IMR-90 (cell line): Measurements from ENCODE around the gene FAM219A. TPM values are rescaled to one million over a fixed set of nuclear protein-coding genes. Genes with fewer than 3 reads are reported as not detected.

Source experiments
- ATAC-seq: fragments of 200-7000 bp; cut with Tn5 transposase; 2 replicates; pipeline ENCODE4 v1.9.1; 2020; ENCODE audit warnings: low read depth, mild to moderate bottlenecking, moderate library complexity
- BruUV-seq: library from RNA; stranded (reverse); fragments of 400-500 nt; replicated peaks from 2 replicates; lab custom pipeline; 2021; lab: Mats Ljungman, UMichigan
- CTCF ChIA-PET: fragments of 300-600 bp; formaldehyde crosslinking; extraction: SDS; loops from one replicate; lab custom pipeline; 2021; ENCODE audit warnings: antibody characterized with exemption; lab: Yijun Ruan, JAX
- POLR2A ChIA-PET: fragments of 300-600 bp; sonication (Branson Sonifier 250); formaldehyde crosslinking; loops from one replicate; lab custom pipeline; 2022; ENCODE audit warnings: antibody characterized with exemption; ENCODE audit not compliant: unreplicated experiment; lab: Charles Lee
- DNase-seq: peaks from one replicate; pipeline ENCODE4 v3.0.0; 2013
- H2AFZ ChIP-seq: replicated peaks from 2 replicates; pipeline ENCODE3; 2013; ENCODE audit warnings: low read length, mild to moderate bottlenecking; ENCODE audit not compliant: poor library complexity
- H2AK5ac ChIP-seq: 2 replicates; pipeline ENCODE4 v1.6.1; 2013; ENCODE audit warnings: low read depth, low read length, inconsistent platforms
- H2AK9ac ChIP-seq: replicated peaks from 2 replicates; pipeline ENCODE3; 2013; ENCODE audit warnings: mild to moderate bottlenecking, low read depth, low read length, moderate library complexity; ENCODE audit not compliant: poor library complexity
- H2BK120ac ChIP-seq: 2 replicates; pipeline ENCODE4 v1.6.1; 2013; ENCODE audit warnings: low read depth, low read length, inconsistent platforms
- H2BK15ac ChIP-seq: 3 replicates; pipeline ENCODE4 v1.6.1; 2013; ENCODE audit warnings: low read depth, low read length, inconsistent platforms
- H2BK20ac ChIP-seq: 2 replicates; pipeline ENCODE4 v1.6.1; 2013; ENCODE audit warnings: low read depth, mild to moderate bottlenecking, inconsistent platforms, low read length, moderate library complexity
- H2BK5ac ChIP-seq: 2 replicates; pipeline ENCODE4 v1.6.1; 2013; ENCODE audit warnings: mild to moderate bottlenecking, low read depth, low read length, inconsistent platforms; ENCODE audit not compliant: poor library complexity, severe bottlenecking
- H3K14ac ChIP-seq: replicated peaks from 2 replicates; pipeline ENCODE4 v1.6.1; 2013; ENCODE audit warnings: low read depth, low read length, inconsistent platforms
- H3K18ac ChIP-seq: 2 replicates; pipeline ENCODE4 v1.6.1; 2013; ENCODE audit warnings: low read depth, low read length, control low read depth
- H3K23ac ChIP-seq: 2 replicates; pipeline ENCODE4 v1.6.1; 2013; ENCODE audit warnings: low read depth, low read length, inconsistent platforms
- H3K27ac ChIP-seq: 2 replicates; pipeline ENCODE4 v1.5.1; 2013; ENCODE audit warnings: mild to moderate bottlenecking, control low read depth, low read length; ENCODE audit not compliant: insufficient read depth
- H3K27me3 ChIP-seq: 2 replicates; pipeline ENCODE4 v1.6.1; 2013; ENCODE audit warnings: low read length; ENCODE audit not compliant: control insufficient read depth, insufficient read depth
- H3K36me3 ChIP-seq: 2 replicates; pipeline ENCODE4 v1.6.1; 2013; ENCODE audit warnings: low read length, mixed read lengths; ENCODE audit not compliant: control insufficient read depth, insufficient read depth
- H3K4ac ChIP-seq: 2 replicates; pipeline ENCODE4 v1.6.1; 2013; ENCODE audit warnings: low read depth, low read length, inconsistent platforms
- H3K4me1 ChIP-seq: 2 replicates; pipeline ENCODE4 v1.6.1; 2013; ENCODE audit warnings: low read length, mixed read lengths; ENCODE audit not compliant: control insufficient read depth, insufficient read depth
- H3K4me2 ChIP-seq: 2 replicates; pipeline ENCODE4 v1.6.1; 2013; ENCODE audit warnings: low read depth, mild to moderate bottlenecking, control low read depth, low read length, moderate library complexity
- H3K4me3 ChIP-seq: 2 replicates; pipeline ENCODE4 v1.5.1; 2013; ENCODE audit warnings: low read depth, mild to moderate bottlenecking, control low read depth, low read length, moderate library complexity; ENCODE audit not compliant: insufficient read depth
- H3K56ac ChIP-seq: 2 replicates; pipeline ENCODE4 v1.6.1; 2013; ENCODE audit warnings: low read length, inconsistent platforms; ENCODE audit not compliant: insufficient read depth; ENCODE audit errors: extremely low read depth
- H3K79me1 ChIP-seq, 2 experiments: 2 replicates each; pipeline ENCODE4 v1.6.1; 2013; ENCODE audit warnings: low read length in 2 of 2, inconsistent platforms in 1 of 2, low read depth in 1 of 2
- H3K9ac ChIP-seq: 2 replicates; pipeline ENCODE4 v1.6.1; 2013; ENCODE audit warnings: low read depth, low read length, control low read depth
- H3K9me1 ChIP-seq: 2 replicates; pipeline ENCODE4 v1.6.1; 2013; ENCODE audit warnings: low read length, inconsistent platforms; ENCODE audit not compliant: insufficient read depth
- H3K9me3 ChIP-seq: 2 replicates; pipeline ENCODE4 v1.6.1; 2013; ENCODE audit warnings: low read length; ENCODE audit not compliant: control insufficient read depth, insufficient read depth
- H4K20me1 ChIP-seq: 2 replicates; pipeline ENCODE4 v1.6.1; 2013; ENCODE audit warnings: low read length, inconsistent platforms; ENCODE audit not compliant: insufficient read depth
- H4K5ac ChIP-seq: 2 replicates; pipeline ENCODE4 v1.6.1; 2013; ENCODE audit warnings: mild to moderate bottlenecking, low read depth, low read length, control low read depth
- H4K8ac ChIP-seq, 2 experiments: 2 replicates each; pipeline ENCODE4 v1.6.1; 2013; ENCODE audit warnings: low read depth in 2 of 2, low read length in 2 of 2, control low read depth in 1 of 2, inconsistent platforms in 1 of 2
- H4K91ac ChIP-seq: 2 replicates; pipeline ENCODE4 v1.6.1; 2013; ENCODE audit warnings: low read depth, low read length, inconsistent platforms; ENCODE audit not compliant: insufficient read depth
- CEBPB ChIP-seq: IDR thresholded peaks from 2 replicates; pipeline ENCODE4 v1.6.1; 2012; ENCODE audit warnings: low read depth, low read length, improper control_type of control experiment
- CHD1 ChIP-seq: IDR thresholded peaks from 2 replicates; pipeline ENCODE4 v1.6.1; 2012; ENCODE audit warnings: low read depth, low read length, improper control_type of control experiment
- MAFK ChIP-seq: IDR thresholded peaks from 2 replicates; pipeline ENCODE4 v1.6.1; 2012; ENCODE audit warnings: low read depth, low read length, improper control_type of control experiment
- MAZ ChIP-seq: IDR thresholded peaks from 2 replicates; pipeline ENCODE4 v1.6.1; 2012; ENCODE audit warnings: low read depth, mild to moderate bottlenecking, low read length, improper control_type of control experiment, moderate library complexity, borderline replicate concordance
- RFX5 ChIP-seq: IDR thresholded peaks from 2 replicates; pipeline ENCODE4 v1.8.0; 2012; ENCODE audit warnings: low read depth, mild to moderate bottlenecking, low read length, moderate library complexity
- SMC3 ChIP-seq: fragments of 150-350 bp; IDR thresholded peaks from 2 replicates; pipeline ENCODE4 v1.6.1; 2016; ENCODE audit warnings: low read depth, mild to moderate bottlenecking, antibody characterized with exemption, low read length, moderate library complexity
- WGBS, 2 experiments: methylation state at CpG; one replicate each; pipeline versions ENCODE4 v1.1.5 to v1.1.7; 2013; ENCODE audit warnings: missing lambda C conversion rate in 2 of 2; ENCODE audit not compliant: insufficient read length in 1 of 2; ENCODE audit errors: extremely low coverage in 2 of 2; 5-methylcytosine and 5-hydroxymethylcytosine counted together
- dilution Hi-C: fragments of 300-500 bp; cut with HindIII; formaldehyde crosslinking; loops from one replicate; pipeline ENCODE4 v1.14.3; 2018; ENCODE audit warnings: low sequenced_read_pairs; ENCODE audit not compliant: unreplicated experiment
- in situ Hi-C: fragments of 300-500 bp; cut with MboI; formaldehyde crosslinking; loops from 3 replicates; pipeline ENCODE4 v1.14.3; 2019; ENCODE audit warnings: low sequenced_read_pairs, inconsistent platforms, mixed read lengths
- intact Hi-C: fragments of 100-400 bp; cut with micrococcal nuclease; formaldehyde crosslinking; loops from 2 replicates; pipeline ENCODE4 v1.10.0; 2022
- polyA plus RNA-seq, 3 experiments: library from polyadenylated mRNA; depleted of rRNA; stranded (reverse); fragments of >200 nt; gene quantifications; 2 replicates each; pipeline ENCODE4 v1.2.3, GENCODE V29; 2012; ENCODE audit warnings: low replicate concordance in 1 of 3
- total RNA-seq: library from RNA; depleted of rRNA; stranded (reverse); fragments of >200 nt; gene quantifications from 2 replicates; pipeline ENCODE4 v1.2.3, GENCODE V29; 2012

Gene FAM219A
- total and polyA plus RNA-seq, 2 of the 4 experiments (the other 2 are of a cell fraction): 4.8 to 20.8 TPM

DNA sequence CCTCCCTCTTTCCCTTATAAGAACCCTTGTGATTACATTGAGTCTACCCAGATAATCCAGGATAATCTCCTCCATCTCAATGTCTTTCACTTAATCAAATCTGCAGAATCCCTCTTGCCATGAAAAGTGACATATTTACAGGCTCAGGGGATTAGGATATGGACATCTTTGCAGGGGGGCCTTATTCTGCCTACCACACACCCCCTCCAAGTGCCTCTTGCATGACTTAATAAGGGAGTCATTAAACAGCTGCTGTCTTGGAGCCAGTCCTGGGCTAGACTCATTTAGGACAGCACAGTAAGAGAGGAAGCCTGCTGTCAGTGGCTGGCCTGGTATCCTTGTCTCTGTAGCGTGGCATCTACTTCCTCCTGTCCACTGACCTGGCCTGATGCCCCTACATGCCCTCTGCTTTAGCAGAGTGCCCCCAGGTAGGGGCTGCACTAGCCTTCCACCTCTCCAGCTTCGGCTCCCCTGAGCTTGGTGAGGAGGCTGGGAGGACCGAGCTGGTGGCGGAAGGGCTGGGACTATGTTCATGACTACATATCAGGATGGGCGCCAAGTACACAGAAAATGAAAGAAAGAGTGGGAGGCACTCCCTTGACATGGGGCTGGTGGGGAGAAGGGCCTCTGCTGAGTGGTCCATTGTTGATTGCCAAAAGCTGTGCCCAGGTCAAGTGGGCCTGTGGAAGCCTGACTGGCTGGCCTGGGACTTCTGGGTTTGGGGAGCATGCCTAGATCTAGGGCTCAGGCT lies 47.2 kb upstream of the FAM219A start:
- no peak overlapping the region for H3K4ac ChIP-seq
- H3K9me1 ChIP-seq: no peaks in the 10 kb centered on the region
- H2AK5ac ChIP-seq: no peak overlapping the region
- intact Hi-C loops (no loop called here), in situ Hi-C loops (no loop called here), dilution Hi-C loops (no loop called here)
- no peak overlapping the region for H2BK5ac ChIP-seq
- no peak overlapping the region for H3K14ac ChIP-seq
- no peak overlapping the region for H3K27ac ChIP-seq
- no peak overlapping the region for H2AK9ac ChIP-seq
- BruUV-seq: no TSS peak
- 62% methylated on average over 2 of the region's 5 CpGs; no CpG with 5 or more reads in 1 of the 2 experiments for WGBS, 2 experiments
- H4K91ac ChIP-seq: no peak overlapping the region
- no peaks in the 10 kb centered on the region; the same call in 1 of the 2 replicates for H4K20me1 ChIP-seq
- no peak for ATAC-seq
- no peak overlapping the region for H4K8ac ChIP-seq
- no peak overlapping the region for H2BK20ac ChIP-seq
- no peak overlapping the region for H3K18ac ChIP-seq
- H2BK120ac ChIP-seq: no peak overlapping the region
- CTCF ChIA-PET: interaction anchor here (0.9 kb wide), 1 partner anchor 86 kb away, joined by 3 read pairs; no protein-coding TSS in a partner anchor
- TF ChIP-seq MAZ: no peak
- TF ChIP-seq CEBPB: no peak
- no peak for TF ChIP-seq CHD1
- TF ChIP-seq MAFK: no peak
- TF ChIP-seq RFX5: no peak
- TF ChIP-seq SMC3: no peak
- H3K4me2 ChIP-seq: no peak overlapping the region
- no peak overlapping the region for H3K23ac ChIP-seq
- no peaks in the 10 kb centered on the region for H3K9me3 ChIP-seq
- no peaks in the 10 kb centered on the region for H3K79me1 ChIP-seq
- DNase-seq: no peak
- no peaks in the 10 kb centered on the region for H3K36me3 ChIP-seq
- H3K4me3 ChIP-seq: no peak overlapping the region
- H2AFZ ChIP-seq: no peak overlapping the region
- H3K4me1 ChIP-seq: no peaks in the 10 kb centered on the region; the same call in 1 of the 2 replicates
- no peak overlapping the region for H3K9ac ChIP-seq
- no peak overlapping the region for H4K5ac ChIP-seq
- POLR2A ChIA-PET: no interaction called here
- H3K56ac ChIP-seq: no peak overlapping the region
- H2BK15ac ChIP-seq: no peak overlapping the region
- peaks cover 52% of the 10 kb centered on the region for H3K27me3 ChIP-seq
